ENCODE results near the gene LRRC75A.
A peak's percentile ranks its signal among the peaks of the same experiment; 100 is the strongest.

Gene LRRC75A

DNA sequence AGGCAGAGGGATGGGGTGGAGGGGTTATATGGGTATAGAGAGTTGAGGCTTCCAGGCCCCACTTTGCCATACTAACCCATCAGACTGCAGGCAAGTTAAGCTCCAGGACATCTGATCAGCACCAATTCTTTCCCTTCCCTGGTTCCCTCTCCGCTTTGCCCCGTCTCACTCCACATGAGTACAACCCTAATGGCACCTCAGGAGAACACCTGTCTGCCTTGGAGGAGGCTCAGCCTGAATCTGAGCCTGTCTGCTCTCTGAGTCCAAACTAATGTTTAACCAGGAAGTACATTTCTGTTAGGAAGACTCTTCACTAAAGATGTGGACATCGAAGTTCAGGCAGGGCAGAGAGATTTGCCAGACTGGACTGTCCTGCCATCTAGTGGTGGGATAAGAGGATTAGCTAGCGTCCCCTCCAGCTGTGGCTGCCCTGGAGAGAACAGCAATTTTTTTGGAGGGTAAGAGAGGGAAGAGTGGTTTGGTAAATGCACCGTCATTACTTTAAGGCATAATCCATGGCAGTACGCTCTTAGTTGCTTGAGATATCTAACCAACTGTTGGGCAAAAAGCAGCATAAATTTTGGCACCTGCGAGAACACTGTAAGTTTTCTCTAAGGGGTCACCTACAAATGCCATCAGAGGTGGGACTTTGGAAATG lies 29.2 kb upstream of the LRRC75A start:
- TF ChIP-seq, protein P1, sequence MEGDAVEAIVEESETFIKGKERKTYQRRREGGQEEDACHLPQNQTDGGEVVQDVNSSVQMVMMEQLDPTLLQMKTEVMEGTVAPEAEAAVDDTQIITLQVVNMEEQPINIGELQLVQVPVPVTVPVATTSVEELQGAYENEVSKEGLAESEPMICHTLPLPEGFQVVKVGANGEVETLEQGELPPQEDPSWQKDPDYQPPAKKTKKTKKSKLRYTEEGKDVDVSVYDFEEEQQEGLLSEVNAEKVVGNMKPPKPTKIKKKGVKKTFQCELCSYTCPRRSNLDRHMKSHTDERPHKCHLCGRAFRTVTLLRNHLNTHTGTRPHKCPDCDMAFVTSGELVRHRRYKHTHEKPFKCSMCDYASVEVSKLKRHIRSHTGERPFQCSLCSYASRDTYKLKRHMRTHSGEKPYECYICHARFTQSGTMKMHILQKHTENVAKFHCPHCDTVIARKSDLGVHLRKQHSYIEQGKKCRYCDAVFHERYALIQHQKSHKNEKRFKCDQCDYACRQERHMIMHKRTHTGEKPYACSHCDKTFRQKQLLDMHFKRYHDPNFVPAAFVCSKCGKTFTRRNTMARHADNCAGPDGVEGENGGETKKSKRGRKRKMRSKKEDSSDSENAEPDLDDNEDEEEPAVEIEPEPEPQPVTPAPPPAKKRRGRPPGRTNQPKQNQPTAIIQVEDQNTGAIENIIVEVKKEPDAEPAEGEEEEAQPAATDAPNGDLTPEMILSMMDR (IDR thresholded peaks at IDR 0.05; ENCODE audit: low read depth, low read length): peak; percentile 86

GRCh38 chr17:16519021-16519420 lies 27.0 kb upstream of the LRRC75A start:
- TF ChIP-seq, protein P1 (IDR thresholded peaks at IDR 0.05; ENCODE audit: low read depth, low read length): no peak
- H3K4me3 ChIP-seq (ENCODE audit: low read depth, low read length): no peak overlapping the region

More for the DNA sequence above, 29.2 kb upstream of the LRRC75A start:
- H3K4me3 ChIP-seq (ENCODE audit: low read depth, low read length): no peak overlapping the region

DNA sequence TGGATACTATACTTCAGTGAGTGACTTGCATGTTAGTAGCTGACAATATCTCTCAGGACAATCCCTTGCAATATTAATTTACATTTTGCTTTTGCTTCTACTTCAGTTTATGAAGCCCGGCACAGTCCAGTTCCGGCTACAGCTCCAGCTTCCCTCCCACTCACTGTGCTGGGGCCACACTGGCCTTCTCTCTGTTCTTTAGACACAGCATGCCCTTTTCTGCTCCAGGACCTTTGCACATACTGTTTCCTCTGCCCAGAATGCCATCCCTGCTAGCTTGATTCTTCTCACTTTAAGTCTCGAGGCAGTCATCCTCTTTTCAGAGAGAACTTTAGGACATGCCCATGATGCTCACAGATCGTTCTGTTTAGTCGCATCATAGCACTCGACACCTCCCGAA lies 25.5 kb upstream of the LRRC75A start:
- TF ChIP-seq, protein P1 (IDR thresholded peaks at IDR 0.05; ENCODE audit: low read depth, low read length): no peak
- H3K4me3 ChIP-seq (ENCODE audit: low read depth, low read length): no peak overlapping the region

DNA sequence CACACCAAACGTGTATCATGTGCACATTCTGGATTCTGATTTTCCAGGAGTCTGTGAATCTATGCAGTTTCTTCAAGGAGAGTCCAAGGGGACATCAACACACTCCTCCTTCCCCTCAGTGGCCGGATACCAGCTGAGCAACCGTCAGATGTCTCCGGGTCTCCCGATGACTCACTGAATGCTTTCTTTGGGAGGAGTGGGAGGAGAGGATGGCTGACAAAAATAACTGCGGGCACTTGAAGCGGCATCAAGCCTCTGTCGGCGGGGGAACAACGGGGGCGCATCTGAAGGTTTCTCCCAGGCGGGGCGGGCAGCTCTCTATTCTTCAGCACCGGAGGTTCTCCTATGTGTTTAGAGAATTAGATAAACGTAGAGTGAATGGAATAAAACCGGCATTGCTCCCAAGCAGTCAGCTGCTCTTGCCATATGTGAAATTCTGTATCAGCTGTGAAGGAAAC lies 24.6 kb upstream of the LRRC75A start:
- H3K4me3 ChIP-seq (ENCODE audit: low read depth, low read length): peak overlapping the region; percentile 45
- TF ChIP-seq, protein P1 (IDR thresholded peaks at IDR 0.05; ENCODE audit: low read depth, low read length): no peak

DNA sequence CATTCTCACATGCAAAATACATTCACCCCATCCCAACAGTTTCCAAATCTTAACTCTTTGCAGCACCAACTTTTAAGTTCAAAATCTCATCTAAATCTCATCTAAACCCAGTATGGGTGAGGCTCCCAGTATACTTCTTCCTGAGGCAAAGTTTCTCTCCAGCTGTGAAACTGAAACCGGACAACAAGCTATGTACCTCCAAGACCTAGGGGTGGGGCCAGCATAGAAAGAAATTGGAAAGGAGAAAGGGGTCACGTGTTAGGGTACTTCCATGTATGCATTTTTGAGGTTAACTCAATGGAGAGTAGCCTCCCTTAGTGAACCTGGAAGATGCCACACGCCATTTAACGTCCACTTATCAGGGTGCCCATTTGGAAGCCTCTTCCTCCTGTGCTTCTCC lies 23.9 kb upstream of the LRRC75A start:
- TF ChIP-seq, protein P1 (IDR thresholded peaks at IDR 0.05; ENCODE audit: low read depth, low read length): no peak
- H3K4me3 ChIP-seq (ENCODE audit: low read depth, low read length): no peak overlapping the region

DNA sequence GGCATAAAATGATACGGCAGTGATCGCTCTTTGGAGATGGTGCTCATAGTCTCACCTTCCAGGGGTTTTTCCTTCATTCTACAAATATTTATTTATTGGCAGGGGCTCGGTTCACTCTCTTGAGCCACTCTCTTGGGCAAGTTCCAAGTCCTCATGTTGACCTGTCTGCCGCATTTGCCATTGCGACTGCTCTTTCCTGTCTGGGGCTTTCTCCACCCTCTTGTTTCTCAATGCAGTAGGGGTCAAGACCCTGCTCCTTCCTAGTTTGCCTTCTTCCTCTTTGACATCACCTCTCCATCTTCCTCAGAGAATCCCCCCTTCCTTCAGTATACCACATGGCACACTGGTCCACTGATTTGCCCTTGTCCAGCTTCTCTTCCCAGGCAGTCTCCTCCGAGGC lies 21.9 kb upstream of the LRRC75A start:
- H3K4me3 ChIP-seq (ENCODE audit: low read depth, low read length): no peak overlapping the region
- TF ChIP-seq, protein P1 (IDR thresholded peaks at IDR 0.05; ENCODE audit: low read depth, low read length): no peak

- H3K4me3 ChIP-seq (ENCODE audit: low read depth, low read length): no peak overlapping the region
- TF ChIP-seq, protein P1 (IDR thresholded peaks at IDR 0.05; ENCODE audit: low read depth, low read length): no peak
Measured at GRCh38 chr17:16512011-16512410, 20.0 kb upstream of the LRRC75A start.

Measured in WI38 (cell line).